K562 (cell line): ENCODE measurements around the gene VCAN. TPM values are rescaled to one million over a fixed set of nuclear protein-coding genes. Genes with fewer than 3 reads are reported as not detected.

Experiments used
- CCNT2 ChIP-seq: IDR thresholded peaks from 2 replicates; pipeline ENCODE4 v1.6.1; 2011; ENCODE audit warnings: borderline replicate concordance, low read depth, mild to moderate bottlenecking, moderate library complexity, mixed read lengths, low read length; ENCODE audit not compliant: insufficient read length; ENCODE audit errors: extremely low read depth
- ETV1 ChIP-seq: fragments of 450-650 bp; conservative IDR thresholded peaks from 2 replicates; pipeline ENCODE4 v1.6.1; 2016; ENCODE audit warnings: missing genetic modification characterization, control low read depth, low read depth, missing compliant biosample characterization
- SRF ChIP-seq, 2 experiments: fragments of 250-450, 450-650 bp in 1 of 2; sonication (Bioruptor Pico) in 1 of 2; sonication (generic) in 1 of 2; formaldehyde crosslinking; IDR thresholded peaks; 2 replicates each; pipeline versions ENCODE4 v1.5.0 to v1.5.1; 2020 to 2022; ENCODE audit warnings: mild to moderate bottlenecking in 1 of 2, missing genetic modification reagents in 1 of 2
- polyA plus RNA-seq, 8 experiments: library from polyadenylated mRNA; depleted of rRNA in 4 of 8; stranded (reverse) in 5 of 8; unstranded in 3 of 8; fragments of >200 nt; fragmentation: Nextera tagmentation in 2 of 8; fragmentation: Illumina TruSeq in 1 of 8; extraction: Ambion mirVana in 2 of 8; extraction: Trizol in 1 of 8; gene quantifications; 2 replicates each; pipeline versions ENCODE4 v1.2.1 to v1.2.3, GENCODE V29; 2011 to 2014; ENCODE audit warnings: inconsistent platforms in 1 of 8, missing spikeins in 1 of 8
- total RNA-seq, 7 experiments: library from RNA; depleted of rRNA in 6 of 7; stranded (reverse); fragments of >200 nt in 6 of 7; fragmentation: Illumina TruSeq in 2 of 7; extraction: Trizol in 2 of 7; gene quantifications; 2 replicates each; pipeline versions ENCODE4 v1.2.1 to v1.2.3, GENCODE V29; 2011 to 2021; ENCODE audit warnings: low replicate concordance in 1 of 7
- TF ChIP-seq, protein P1 (sequence below): sonication (generic); formaldehyde crosslinking; IDR thresholded peaks from 2 replicates; pipeline ENCODE4 v1.8.0; 2022; ENCODE audit warnings: missing genetic modification reagents, mild to moderate bottlenecking, moderate library complexity, borderline replicate concordance
- TF ChIP-seq, protein P2 (sequence below): sonication (generic); formaldehyde crosslinking; IDR thresholded peaks from 2 replicates; pipeline ENCODE4 v1.5.0; 2020; ENCODE audit warnings: missing genetic modification reagents
- TF ChIP-seq, protein P3 (sequence below): sonication (generic); formaldehyde crosslinking; IDR thresholded peaks from 2 replicates; pipeline ENCODE4 v1.8.0; 2022; ENCODE audit warnings: mild to moderate bottlenecking, missing genetic modification reagents

VCAN gene
- total and polyA plus RNA-seq, 9 of the 15 experiments (the other 6 are each of a cell fraction or from before 2014, with no cell fraction given): 0.01 to 0.33 (median 0.05) TPM

DNA sequence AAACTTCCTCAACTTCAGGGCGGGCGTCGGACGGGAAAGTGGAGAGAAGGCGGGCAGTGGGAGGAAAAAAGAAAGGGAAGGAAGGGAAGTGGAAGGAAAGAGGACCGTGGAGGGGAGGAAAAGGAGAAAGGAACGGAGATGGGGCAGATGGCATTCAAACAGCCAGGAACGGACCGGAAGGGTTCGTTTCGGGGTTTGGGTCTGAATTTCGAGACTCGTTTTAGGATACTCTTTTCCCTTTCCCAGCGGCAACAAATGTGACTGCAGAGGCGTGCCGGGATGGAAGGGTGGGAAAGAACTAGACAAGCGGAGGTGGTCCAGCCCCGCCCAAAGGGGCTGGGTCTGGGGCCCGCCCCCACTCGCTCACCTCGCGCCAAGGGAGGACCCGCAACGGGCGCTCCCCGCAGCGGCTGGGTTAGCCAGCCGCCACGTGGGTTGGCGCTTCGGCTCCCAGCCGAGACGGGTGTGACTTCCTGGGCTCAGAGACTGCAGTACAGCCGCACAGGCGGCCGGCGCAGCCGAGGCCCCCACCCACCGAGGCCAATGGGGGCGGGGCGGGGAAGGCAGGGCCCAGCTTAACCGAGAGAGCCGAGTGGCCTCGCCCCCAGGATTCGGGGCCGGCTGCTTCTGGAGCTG is 2.7 kb downstream of the VCAN start (continued):
- TF ChIP-seq, protein P1, sequence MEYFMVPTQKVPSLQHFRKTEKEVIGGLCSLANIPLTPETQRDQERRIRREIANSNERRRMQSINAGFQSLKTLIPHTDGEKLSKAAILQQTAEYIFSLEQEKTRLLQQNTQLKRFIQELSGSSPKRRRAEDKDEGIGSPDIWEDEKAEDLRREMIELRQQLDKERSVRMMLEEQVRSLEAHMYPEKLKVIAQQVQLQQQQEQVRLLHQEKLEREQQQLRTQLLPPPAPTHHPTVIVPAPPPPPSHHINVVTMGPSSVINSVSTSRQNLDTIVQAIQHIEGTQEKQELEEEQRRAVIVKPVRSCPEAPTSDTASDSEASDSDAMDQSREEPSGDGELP (CRISPR knock-in tag): peak; percentile 32; the same call in 1 of the 2 replicates
- TF ChIP-seq ETV1 (tag) (peak; percentile 35; the same call in 1 of the 2 replicates), CCNT2 (peak; percentile 46), SRF (CRISPR knock-in tag; IDR thresholded peaks at IDR 0.05) (peak in 1 of 2 experiments; percentile 2; a peak in 1 of 4 replicates)
- TF ChIP-seq, protein P2, sequence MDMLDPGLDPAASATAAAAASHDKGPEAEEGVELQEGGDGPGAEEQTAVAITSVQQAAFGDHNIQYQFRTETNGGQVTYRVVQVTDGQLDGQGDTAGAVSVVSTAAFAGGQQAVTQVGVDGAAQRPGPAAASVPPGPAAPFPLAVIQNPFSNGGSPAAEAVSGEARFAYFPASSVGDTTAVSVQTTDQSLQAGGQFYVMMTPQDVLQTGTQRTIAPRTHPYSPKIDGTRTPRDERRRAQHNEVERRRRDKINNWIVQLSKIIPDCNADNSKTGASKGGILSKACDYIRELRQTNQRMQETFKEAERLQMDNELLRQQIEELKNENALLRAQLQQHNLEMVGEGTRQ (CRISPR knock-in tag): peak; percentile 31; the same call in 1 of the 2 replicates
- TF ChIP-seq, protein P3, sequence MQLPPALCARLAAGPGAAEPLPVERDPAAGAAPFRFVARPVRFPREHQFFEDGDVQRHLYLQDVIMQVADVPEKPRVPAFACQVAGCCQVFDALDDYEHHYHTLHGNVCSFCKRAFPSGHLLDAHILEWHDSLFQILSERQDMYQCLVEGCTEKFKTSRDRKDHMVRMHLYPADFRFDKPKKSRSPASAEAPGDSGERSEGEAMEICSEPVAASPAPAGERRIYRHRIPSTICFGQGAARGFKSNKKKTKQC (CRISPR knock-in tag): peak; percentile 60
